ENCODE measurements around the gene TCF12.

DNA sequence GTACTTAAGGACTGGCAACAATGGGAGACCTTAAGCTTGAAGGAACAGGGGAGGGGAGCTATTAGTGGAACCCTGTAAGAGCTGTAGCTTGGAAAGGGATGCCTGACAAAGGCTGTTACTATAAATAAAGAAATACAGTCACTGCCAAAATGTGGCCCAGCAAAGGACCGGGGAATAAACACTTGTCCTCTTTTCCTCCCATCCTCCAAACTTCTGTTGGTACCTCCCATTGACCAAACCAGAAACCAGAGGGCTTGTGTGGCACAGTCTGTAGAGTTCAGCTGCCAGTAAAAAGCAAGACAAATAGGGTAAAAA lies 25.1 kb upstream of the TCF12 start:
- TF ChIP-seq CTCF (IDR thresholded peaks at IDR 0.05) (no peak), EZH2 (IDR thresholded peaks at IDR 0.05) (no peak), EZH2phosphoT487 (IDR thresholded peaks at IDR 0.05) (no peak)
